ENCODE data around the gene SLC7A7. TPM values are rescaled to one million over a fixed set of nuclear protein-coding genes. Genes with fewer than 3 reads are reported as not detected.
A peak's percentile ranks its signal among the peaks of the same experiment; 100 is the strongest.

The SLC7A7 gene
- total and polyA plus RNA-seq, 2 of the 13 experiments (the other 11 are each of a cell fraction or from before 2014, with no cell fraction given): 0.13 to 0.63 TPM

- peak; percentile 86 for TF ChIP-seq HOMEZ (CRISPR knock-in tag; IDR thresholded peaks at IDR 0.05; ENCODE audit: low read depth)
- TF ChIP-seq ZNF639 (CRISPR knock-in tag; conservative IDR thresholded peaks at IDR 0.05): no peak
- TF ChIP-seq, protein P1, sequence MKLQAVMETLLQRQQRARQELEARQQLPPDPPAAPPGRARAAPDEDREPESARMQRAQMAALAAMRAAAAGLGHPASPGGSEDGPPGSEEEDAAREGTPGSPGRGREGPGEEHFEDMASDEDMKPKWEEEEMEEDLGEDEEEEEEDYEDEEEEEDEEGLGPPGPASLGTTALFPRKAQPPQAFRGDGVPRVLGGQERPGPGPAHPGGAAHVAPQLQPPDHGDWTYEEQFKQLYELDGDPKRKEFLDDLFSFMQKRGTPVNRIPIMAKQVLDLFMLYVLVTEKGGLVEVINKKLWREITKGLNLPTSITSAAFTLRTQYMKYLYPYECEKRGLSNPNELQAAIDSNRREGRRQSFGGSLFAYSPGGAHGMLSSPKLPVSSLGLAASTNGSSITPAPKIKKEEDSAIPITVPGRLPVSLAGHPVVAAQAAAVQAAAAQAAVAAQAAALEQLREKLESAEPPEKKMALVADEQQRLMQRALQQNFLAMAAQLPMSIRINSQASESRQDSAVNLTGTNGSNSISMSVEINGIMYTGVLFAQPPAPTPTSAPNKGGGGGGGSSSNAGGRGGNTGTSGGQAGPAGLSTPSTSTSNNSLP (IDR thresholded peaks at IDR 0.05; ENCODE audit: low read depth, low read length): no peak; the same call in 1 of the 2 replicates
- TF ChIP-seq ZNF773 (CRISPR knock-in tag; IDR thresholded peaks at IDR 0.05; ENCODE audit: borderline replicate concordance): no peak
- TF ChIP-seq, protein P2, sequence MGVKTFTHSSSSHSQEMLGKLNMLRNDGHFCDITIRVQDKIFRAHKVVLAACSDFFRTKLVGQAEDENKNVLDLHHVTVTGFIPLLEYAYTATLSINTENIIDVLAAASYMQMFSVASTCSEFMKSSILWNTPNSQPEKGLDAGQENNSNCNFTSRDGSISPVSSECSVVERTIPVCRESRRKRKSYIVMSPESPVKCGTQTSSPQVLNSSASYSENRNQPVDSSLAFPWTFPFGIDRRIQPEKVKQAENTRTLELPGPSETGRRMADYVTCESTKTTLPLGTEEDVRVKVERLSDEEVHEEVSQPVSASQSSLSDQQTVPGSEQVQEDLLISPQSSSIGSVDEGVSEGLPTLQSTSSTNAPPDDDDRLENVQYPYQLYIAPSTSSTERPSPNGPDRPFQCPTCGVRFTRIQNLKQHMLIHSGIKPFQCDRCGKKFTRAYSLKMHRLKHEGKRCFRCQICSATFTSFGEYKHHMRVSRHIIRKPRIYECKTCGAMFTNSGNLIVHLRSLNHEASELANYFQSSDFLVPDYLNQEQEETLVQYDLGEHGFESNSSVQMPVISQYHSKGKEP (CRISPR knock-in tag; IDR thresholded peaks at IDR 0.05): peak; percentile 81
- peak; percentile 92; the same call in 1 of the 2 replicates for TF ChIP-seq SMAD3 (CRISPR knock-in tag; IDR thresholded peaks at IDR 0.05)
- TF ChIP-seq ZNF772 (CRISPR knock-in tag; IDR thresholded peaks at IDR 0.05): peak; percentile 84; the same call in 1 of the 2 replicates
- TF ChIP-seq SMARCE1 (IDR thresholded peaks at IDR 0.05; ENCODE audit: borderline replicate concordance): no peak
- TF ChIP-seq ZNF350 (CRISPR knock-in tag; IDR thresholded peaks at IDR 0.05; ENCODE audit: borderline replicate concordance, low read depth): peak; percentile 97
- no peak for TF ChIP-seq ZNF549 (CRISPR knock-in tag; IDR thresholded peaks at IDR 0.05)
- peak; percentile 87 for TF ChIP-seq ZBTB46 (CRISPR knock-in tag; IDR thresholded peaks at IDR 0.05; ENCODE audit: borderline replicate concordance)
- peak; percentile 86 for TF ChIP-seq TBX2 (CRISPR knock-in tag; IDR thresholded peaks at IDR 0.05; ENCODE audit: borderline replicate concordance)
- TF ChIP-seq, protein P3, sequence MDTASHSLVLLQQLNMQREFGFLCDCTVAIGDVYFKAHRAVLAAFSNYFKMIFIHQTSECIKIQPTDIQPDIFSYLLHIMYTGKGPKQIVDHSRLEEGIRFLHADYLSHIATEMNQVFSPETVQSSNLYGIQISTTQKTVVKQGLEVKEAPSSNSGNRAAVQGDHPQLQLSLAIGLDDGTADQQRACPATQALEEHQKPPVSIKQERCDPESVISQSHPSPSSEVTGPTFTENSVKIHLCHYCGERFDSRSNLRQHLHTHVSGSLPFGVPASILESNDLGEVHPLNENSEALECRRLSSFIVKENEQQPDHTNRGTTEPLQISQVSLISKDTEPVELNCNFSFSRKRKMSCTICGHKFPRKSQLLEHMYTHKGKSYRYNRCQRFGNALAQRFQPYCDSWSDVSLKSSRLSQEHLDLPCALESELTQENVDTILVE (CRISPR knock-in tag; IDR thresholded peaks at IDR 0.05): peak; percentile 80; the same call in 1 of the 2 replicates
- peak; percentile 91 for TF ChIP-seq BORCS8-MEF2B (CRISPR knock-in tag; IDR thresholded peaks at IDR 0.05)
- peak; percentile 54 for TF ChIP-seq HDAC2 (CRISPR knock-in tag; IDR thresholded peaks at IDR 0.05)
- TF ChIP-seq ZFP62 (CRISPR knock-in tag; IDR thresholded peaks at IDR 0.05): no peak
- no peak for TF ChIP-seq BRCA1 (CRISPR knock-in tag; IDR thresholded peaks at IDR 0.05)
- TF ChIP-seq RXRA (CRISPR knock-in tag; IDR thresholded peaks at IDR 0.05): peak; percentile 78; the same call in 1 of the 2 replicates
- TF ChIP-seq FOXK2 (IDR thresholded peaks at IDR 0.05): no peak
- TF ChIP-seq ZNF605 (CRISPR knock-in tag; IDR thresholded peaks at IDR 0.05): peak; percentile 90
- TF ChIP-seq ZFX (CRISPR knock-in tag; IDR thresholded peaks at IDR 0.05; ENCODE audit: low read depth): peak; percentile 92
These were observed 37.9 kb upstream of the SLC7A7 start (continued) for GRCh38 chr14:22852940-22853767.

All from HepG2 (cell line).